IPS-15b (cell line): Measurements from ENCODE around the gene PCDHA12.
"Not testable (repeated sequence)": the region's sequence is repeated elsewhere in the genome, so short reads cannot be mapped to it uniquely, and the experiment has no call there.

Experiments
- H3K27me3 ChIP-seq: one replicate; pipeline ENCODE4 v1.6.1; 2013; ENCODE audit warnings: low read length; ENCODE audit not compliant: control insufficient read depth, insufficient read depth
- H3K36me3 ChIP-seq: one replicate; pipeline ENCODE4 v1.6.1; 2013; ENCODE audit warnings: low read length; ENCODE audit not compliant: control insufficient read depth, insufficient read depth
- H3K4me1 ChIP-seq: one replicate; pipeline ENCODE4 v1.6.1; 2013; ENCODE audit warnings: mild to moderate bottlenecking, low read length; ENCODE audit not compliant: control insufficient read depth, insufficient read depth
- H3K4me3 ChIP-seq: one replicate; pipeline ENCODE4 v1.5.1; 2013; ENCODE audit warnings: low read depth, low read length
- H3K9ac ChIP-seq: one replicate; pipeline ENCODE4 v1.6.1; 2013; ENCODE audit warnings: low read depth, mild to moderate bottlenecking, low read length
- H3K9me3 ChIP-seq: one replicate; pipeline ENCODE4 v1.6.1; 2013; ENCODE audit warnings: mild to moderate bottlenecking, low read length; ENCODE audit not compliant: control insufficient read depth, insufficient read depth

Gene PCDHA12

GRCh38 chr5:140876541-140877261 is 1.6 kb downstream of the PCDHA12 start:
- not testable (repeated sequence) for H3K27me3 ChIP-seq, H3K9me3 ChIP-seq, H3K4me1 ChIP-seq, H3K4me3 ChIP-seq, H3K9ac ChIP-seq, H3K36me3 ChIP-seq

- Histone ChIP-seq H3K27me3 (no peaks in the 10 kb centered on the region), H3K9me3 (no peaks in the 10 kb centered on the region), H3K9ac (no peak overlapping the region)
Measured at GRCh38 chr5:140877262-140877581, 2.1 kb downstream of the PCDHA12 start.

DNA sequence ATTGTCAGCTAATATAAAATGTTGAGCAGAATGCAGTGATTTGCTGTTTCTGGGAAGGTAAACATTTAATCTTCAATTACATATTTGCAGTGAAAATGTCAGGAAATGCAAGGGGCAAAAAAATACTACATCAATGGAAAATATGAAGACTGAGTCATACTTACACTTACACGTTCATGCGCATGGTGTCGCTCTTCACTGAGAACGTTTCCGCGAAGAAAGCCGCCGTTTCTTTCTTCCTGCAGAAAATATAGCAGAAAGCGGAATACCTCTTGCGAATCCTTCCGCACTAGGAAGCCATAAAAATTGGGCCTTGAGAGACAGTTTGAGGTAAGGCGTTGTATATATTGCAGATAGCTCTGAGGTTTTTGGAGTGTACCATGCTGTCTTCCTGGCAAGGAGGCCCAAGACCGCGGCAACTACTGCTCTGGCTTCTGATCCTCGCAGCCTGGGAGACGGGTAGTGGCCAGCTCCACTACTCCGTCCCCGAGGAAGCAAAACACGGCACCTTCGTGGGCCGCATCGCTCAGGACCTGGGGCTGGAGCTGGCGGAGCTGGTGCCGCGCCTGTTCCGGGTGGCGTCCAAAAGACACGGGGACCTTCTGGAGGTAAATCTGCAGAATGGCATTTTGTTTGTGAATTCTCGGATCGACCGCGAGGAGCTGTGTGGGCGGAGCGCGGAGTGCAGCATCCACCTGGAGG is 6.9 kb downstream of the PCDHA12 start, which contains the start of gene PCDHA13:
Gene PCDHA13 (plus strand): TSS at position 236 of the 702 bp plus-strand sequence. CDS start 145 bp downstream, at position 381.
- peak within 1 kb of the TSS; percentile 26 for H3K4me3 ChIP-seq
- H3K4me1 ChIP-seq = no peaks in the 10 kb centered on the region
- no peaks in the 10 kb centered on the region for H3K27me3 ChIP-seq
- H3K9me3 ChIP-seq = no peaks in the 10 kb centered on the region
- no peaks in the 10 kb centered on the region for H3K36me3 ChIP-seq
- no peak within 1 kb of the TSS for H3K9ac ChIP-seq

More at GRCh38 chr5:140877262-140877581, 2.1 kb downstream of the PCDHA12 start:
- Histone ChIP-seq H3K4me1 (peaks cover 3% of the 10 kb centered on the region), H3K36me3 (no peaks in the 10 kb centered on the region), H3K4me3 (no peak overlapping the region)

DNA sequence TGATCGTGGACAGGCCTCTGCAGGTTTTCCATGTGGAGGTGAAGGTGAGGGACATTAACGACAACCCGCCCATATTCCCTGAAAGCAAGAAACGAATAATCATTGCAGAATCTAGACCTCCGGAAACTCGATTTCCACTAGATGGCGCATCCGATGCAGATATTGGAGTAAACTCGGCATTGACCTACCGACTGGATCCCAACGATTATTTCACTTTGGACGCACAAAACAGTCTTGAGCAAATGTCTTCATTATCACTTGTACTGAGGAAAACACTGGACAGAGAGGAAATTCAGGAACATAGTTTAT is 7.4 kb downstream of the PCDHA12 start:
- H3K27me3 ChIP-seq = no peaks in the 10 kb centered on the region
- H3K4me1 ChIP-seq = no peaks in the 10 kb centered on the region
- H3K4me3 ChIP-seq = peak overlapping the region; percentile 26
- no peaks in the 10 kb centered on the region for H3K36me3 ChIP-seq
- no peaks in the 10 kb centered on the region for H3K9me3 ChIP-seq
- no peak overlapping the region for H3K9ac ChIP-seq

DNA sequence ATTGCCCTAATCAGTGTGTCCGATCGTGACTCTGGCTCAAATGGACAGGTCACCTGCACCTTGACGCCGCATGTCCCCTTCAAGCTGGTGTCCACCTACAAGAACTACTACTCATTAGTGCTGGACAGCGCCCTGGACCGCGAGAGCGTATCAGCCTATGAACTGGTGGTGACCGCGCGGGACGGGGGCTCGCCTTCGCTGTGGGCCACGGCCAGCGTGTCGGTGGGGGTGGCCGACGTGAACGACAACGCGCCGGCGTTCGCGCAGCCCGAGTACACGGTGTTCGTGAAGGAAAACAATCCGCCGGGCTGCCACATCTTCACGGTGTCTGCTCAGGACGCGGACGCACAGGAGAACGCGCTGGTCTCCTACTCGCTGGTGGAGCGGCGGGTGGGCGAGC is 8.3 kb downstream of the PCDHA12 start:
- H3K4me3 ChIP-seq = no peak overlapping the region
- H3K27me3 ChIP-seq = no peaks in the 10 kb centered on the region
- no peaks in the 10 kb centered on the region for H3K9me3 ChIP-seq

GRCh38 chr5:140883927-140884697 is 9.0 kb downstream of the PCDHA12 start:
- Histone ChIP-seq H3K9ac (no peak overlapping the region), H3K4me1 (no peaks in the 10 kb centered on the region), H3K27me3 (no peaks in the 10 kb centered on the region), H3K9me3 (no peaks in the 10 kb centered on the region), H3K36me3 (no peaks in the 10 kb centered on the region), H3K4me3 (no peak overlapping the region)

More for the DNA sequence above, 8.3 kb downstream of the PCDHA12 start:
- Histone ChIP-seq H3K36me3 (no peaks in the 10 kb centered on the region), H3K9ac (no peak overlapping the region), H3K4me1 (no peaks in the 10 kb centered on the region)

DNA sequence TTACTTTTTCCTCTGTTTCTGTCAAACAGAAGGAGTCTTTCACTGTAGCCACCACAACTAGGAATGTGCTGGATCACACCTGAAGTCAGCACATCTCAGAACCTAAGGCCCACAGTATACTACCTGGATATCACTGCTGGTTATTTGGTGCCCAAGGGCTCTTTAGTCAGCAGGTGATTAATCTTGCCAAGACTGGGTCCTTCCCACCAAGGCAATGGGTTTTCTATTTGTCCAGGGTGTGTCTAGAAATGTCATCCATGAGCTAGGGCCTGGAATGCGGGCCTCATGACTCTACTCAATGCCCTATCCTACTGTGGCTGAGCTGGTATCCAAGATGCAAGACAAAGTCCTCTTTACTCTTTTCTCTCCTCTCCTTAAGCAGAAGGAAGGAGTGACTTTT is 41.2 kb downstream of the PCDHA12 start:
- no peak overlapping the region for H3K9ac ChIP-seq
- no peaks in the 10 kb centered on the region for H3K36me3 ChIP-seq
- no peak overlapping the region for H3K4me3 ChIP-seq
- no peaks in the 10 kb centered on the region for H3K9me3 ChIP-seq
- H3K27me3 ChIP-seq = no peaks in the 10 kb centered on the region
- no peaks in the 10 kb centered on the region for H3K4me1 ChIP-seq

GRCh38 chr5:140923601-140924000 is 48.5 kb downstream of the PCDHA12 start:
- Histone ChIP-seq H3K27me3 (peaks cover 34% of the 10 kb centered on the region), H3K9me3 (no peaks in the 10 kb centered on the region), H3K36me3 (no peaks in the 10 kb centered on the region), H3K4me3 (no peak overlapping the region), H3K9ac (no peak overlapping the region), H3K4me1 (peaks cover 6% of the 10 kb centered on the region)

- H3K9me3 ChIP-seq = no peaks in the 10 kb centered on the region
- H3K4me1 ChIP-seq = peaks cover 6% of the 10 kb centered on the region
- H3K27me3 ChIP-seq = peaks cover 39% of the 10 kb centered on the region
- peak within 1 kb of the TSS; percentile 55 for H3K9ac ChIP-seq
- H3K36me3 ChIP-seq = no peaks in the 10 kb centered on the region
- peak within 1 kb of the TSS; percentile 87 for H3K4me3 ChIP-seq
Measured at GRCh38 chr5:140925806-140926442, 50.8 kb downstream of the PCDHA12 start, which contains the start of gene PCDHAC1. Gene PCDHAC1 (plus strand): TSS chr5:140926299. CDS start chr5:140926893, 594 bp downstream.

DNA sequence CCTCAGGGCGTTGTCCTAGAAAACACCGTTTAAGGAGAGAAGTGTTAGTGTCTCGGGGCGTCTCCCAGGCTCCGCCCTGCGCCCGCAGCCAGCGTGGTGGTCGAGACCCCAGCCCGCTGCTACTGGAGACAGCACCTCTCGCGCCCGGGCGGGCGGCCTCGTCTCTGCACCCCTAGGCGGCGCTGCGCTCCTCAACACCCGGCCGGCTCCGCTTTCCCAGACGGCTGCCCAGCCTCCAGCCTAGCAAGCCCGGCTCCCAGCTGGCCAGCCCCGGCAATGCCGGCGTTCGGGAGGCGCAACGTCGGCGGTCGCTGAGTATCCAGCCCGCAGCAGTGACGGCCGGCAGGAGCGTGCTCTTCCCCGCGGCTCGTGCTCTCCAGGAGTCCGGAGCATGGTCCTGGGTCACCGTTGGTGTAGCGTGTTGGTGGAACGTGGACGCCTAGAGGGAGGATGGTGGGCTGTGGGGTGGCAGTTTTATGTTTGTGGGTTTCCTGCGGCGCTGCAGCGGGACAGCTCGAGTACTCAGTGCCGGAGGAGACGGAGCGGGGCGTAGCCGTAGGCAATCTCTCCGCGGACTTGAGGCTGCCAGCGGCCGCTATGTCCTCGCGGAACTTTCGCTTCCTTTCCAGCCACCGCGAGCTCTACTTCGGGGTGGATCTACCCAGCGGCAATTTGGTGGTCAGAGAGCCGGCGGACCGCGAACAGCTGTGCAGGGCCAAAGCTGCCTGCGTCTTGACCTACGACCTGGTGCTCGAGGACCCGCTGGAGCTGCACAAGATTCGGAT is 51.5 kb downstream of the PCDHA12 start:
- Histone ChIP-seq H3K9me3 (no peaks in the 10 kb centered on the region), H3K27me3 (peaks cover 39% of the 10 kb centered on the region), H3K9ac (peak overlapping the region; percentile 55), H3K4me1 (peaks cover 6% of the 10 kb centered on the region), H3K4me3 (peak overlapping the region; percentile 87), H3K36me3 (no peaks in the 10 kb centered on the region)

GRCh38 chr5:140927228-140927573 is 52.1 kb downstream of the PCDHA12 start:
- H3K9me3 ChIP-seq = no peaks in the 10 kb centered on the region
- peak overlapping the region; percentile 87 for H3K4me3 ChIP-seq
- peak overlapping the region; percentile 55 for H3K9ac ChIP-seq
- no peaks in the 10 kb centered on the region for H3K36me3 ChIP-seq
- peaks cover 6% of the 10 kb centered on the region for H3K4me1 ChIP-seq
- H3K27me3 ChIP-seq = peaks cover 39% of the 10 kb centered on the region
